Uterus (tissue), 2 donors: Measurements from ENCODE around the gene CDC20.

ENCODE experiments used
- POLR2A ChIP-seq, 2 donors: fragments of 450-650 bp; IDR thresholded peaks; one replicate each; pipeline ENCODE4 v1.6.1; 2016; ENCODE audit warnings: antibody characterized with exemption in 2 of 2, mild to moderate bottlenecking in 1 of 2, moderate library complexity in 1 of 2
- TF ChIP-seq, protein P1 (sequence below), 4 experiments: fragments of 200-600 bp in 2 of 4; fragments of 450-650 bp in 2 of 4; sonication (generic) in 2 of 4; IDR thresholded peaks; one replicate each; pipeline ENCODE4 v1.5.1; 2016 to 2019; ENCODE audit warnings: antibody characterized with exemption in 4 of 4, mild to moderate bottlenecking in 2 of 4, moderate library complexity in 1 of 4

DNA sequence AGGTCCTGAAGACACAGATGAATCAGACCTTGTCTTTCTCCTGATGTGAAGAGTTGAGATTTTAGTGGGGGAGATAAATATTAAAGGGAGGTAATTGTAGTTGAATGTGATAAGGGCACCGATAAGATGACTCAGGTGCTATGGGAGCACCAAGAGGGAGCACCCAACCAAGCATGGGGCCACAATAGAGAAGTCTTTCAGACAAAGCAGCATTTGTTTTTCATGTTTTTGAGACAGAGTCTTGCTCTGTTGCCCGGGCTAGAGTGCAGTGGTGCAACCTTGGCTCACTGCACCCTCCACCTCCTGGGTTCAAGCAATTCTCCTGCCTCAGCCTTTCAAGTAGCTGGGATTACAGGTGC lies 47.1 kb downstream of the CDC20 start:
- TF ChIP-seq, protein P1, sequence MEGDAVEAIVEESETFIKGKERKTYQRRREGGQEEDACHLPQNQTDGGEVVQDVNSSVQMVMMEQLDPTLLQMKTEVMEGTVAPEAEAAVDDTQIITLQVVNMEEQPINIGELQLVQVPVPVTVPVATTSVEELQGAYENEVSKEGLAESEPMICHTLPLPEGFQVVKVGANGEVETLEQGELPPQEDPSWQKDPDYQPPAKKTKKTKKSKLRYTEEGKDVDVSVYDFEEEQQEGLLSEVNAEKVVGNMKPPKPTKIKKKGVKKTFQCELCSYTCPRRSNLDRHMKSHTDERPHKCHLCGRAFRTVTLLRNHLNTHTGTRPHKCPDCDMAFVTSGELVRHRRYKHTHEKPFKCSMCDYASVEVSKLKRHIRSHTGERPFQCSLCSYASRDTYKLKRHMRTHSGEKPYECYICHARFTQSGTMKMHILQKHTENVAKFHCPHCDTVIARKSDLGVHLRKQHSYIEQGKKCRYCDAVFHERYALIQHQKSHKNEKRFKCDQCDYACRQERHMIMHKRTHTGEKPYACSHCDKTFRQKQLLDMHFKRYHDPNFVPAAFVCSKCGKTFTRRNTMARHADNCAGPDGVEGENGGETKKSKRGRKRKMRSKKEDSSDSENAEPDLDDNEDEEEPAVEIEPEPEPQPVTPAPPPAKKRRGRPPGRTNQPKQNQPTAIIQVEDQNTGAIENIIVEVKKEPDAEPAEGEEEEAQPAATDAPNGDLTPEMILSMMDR (IDR thresholded peaks at IDR 0.05): no peak
- no peak for TF ChIP-seq POLR2A (IDR thresholded peaks at IDR 0.05)
